ENCODE results near the gene PLLP. TPM values are rescaled to one million over a fixed set of nuclear protein-coding genes. Genes with fewer than 3 reads are reported as not detected.
A peak's percentile ranks its signal among the peaks of the same experiment; 100 is the strongest.

Gene PLLP
- total and polyA plus RNA-seq, 9 of the 15 experiments (the other 6 are each of a cell fraction or from before 2014, with no cell fraction given) = 0.09 to 0.96 (median 0.27) TPM

- Histone ChIP-seq H3K4me1 (replicated peaks in 1 of 2; ENCODE audit: control insufficient read depth in 2 of 2, insufficient read depth in 2 of 2, low read length in 2 of 2) (peaks cover 0 to 9% of the 10 kb centered on the region in 2 experiments; a peak in 2 of 5 replicates), H4K20me1 (replicated peaks; ENCODE audit: control insufficient read depth, insufficient read depth, low read length) (no peaks in the 10 kb centered on the region), H3K4me2 (ENCODE audit: insufficient read depth, low read length) (no peak overlapping the region; the same call in 1 of the 2 replicates), H2AFZ (ENCODE audit: low read depth, low read length) (no peak overlapping the region), H3K27me3 (ENCODE audit: control insufficient read depth in 2 of 2, insufficient read depth in 2 of 2, low read length in 2 of 2) (no peaks in the 10 kb centered on the region), H3K27ac (ENCODE audit: extremely low read depth, low read depth, low read length) (peak overlapping the region; percentile 26; the same call in 1 of the 3 replicates), H3K9me3 (replicated peaks; ENCODE audit: control insufficient read depth, insufficient read depth, low read depth, low read length) (no peaks in the 10 kb centered on the region), H3K36me3 (ENCODE audit: control insufficient read depth, insufficient read depth, low read length) (peaks cover 78% of the 10 kb centered on the region), H3K9me1 (ENCODE audit: control insufficient read depth, insufficient read depth, low read length) (no peaks in the 10 kb centered on the region), H3K4me3 (no peak overlapping the region), H3K9ac (ENCODE audit: insufficient read depth in 1 of 2, low read depth in 2 of 2, low read length in 2 of 2) (no peak overlapping the region), H3K79me2 (ENCODE audit: control insufficient read depth, insufficient read depth, low read length) (no peaks in the 10 kb centered on the region)
- in situ Hi-C loops (cut with MboI) = no loop called here
- BruUV-seq (replicated peaks) = no TSS peak
- DNase-seq (ENCODE audit: extremely low read depth in 1 of 4, low spot score in 3 of 4) (no peak), FAIRE-seq (no peak), ATAC-seq (no peak)
- CTCF ChIA-PET (ENCODE audit: low intra/inter-chr PET ratio) = interaction anchor here (0.6 kb wide), 1 partner anchor 16 kb away, joined by 3 read pairs; no protein-coding TSS in a partner anchor
- POLR2A ChIA-PET = interaction anchor here (0.9 kb wide), 1 partner anchor 14 kb away, joined by 3 read pairs; no protein-coding TSS in a partner anchor
- intact Hi-C loops (cut with micrococcal nuclease) = no loop called here
- 0 out of 2 replicates have a peak, but pooled peaks have one; percentile 4 for TF ChIP-seq TOE1 (IDR thresholded peaks at IDR 0.05; ENCODE audit: borderline replicate concordance)
- TF ChIP-seq TOE1 (CRISPR knock-in tag; IDR thresholded peaks at IDR 0.05; ENCODE audit: borderline replicate concordance, low read depth) = no peak
- 0 out of 2 replicates have a peak, but pooled peaks have one; percentile 39 for TF ChIP-seq FOSL1 (tag; conservative IDR thresholded peaks at IDR 0.05)
- 0 out of 2 replicates have a peak, but pooled peaks have one; percentile 24 for TF ChIP-seq FOXM1 (IDR thresholded peaks at IDR 0.05; ENCODE audit: low read depth)
- no peak for TF ChIP-seq FOXM1 (CRISPR knock-in tag; IDR thresholded peaks at IDR 0.05; ENCODE audit: low read depth)
- TF ChIP-seq TEAD2 (tag; IDR thresholded peaks at IDR 0.05) = no peak
- TF ChIP-seq ZNF76 (CRISPR knock-in tag; IDR thresholded peaks at IDR 0.05; ENCODE audit: borderline replicate concordance) = no peak
- 0 out of 4 replicates have a peak, but pooled peaks of 1 of the 2 experiments have one; percentile 31 for TF ChIP-seq KDM1A (IDR thresholded peaks at IDR 0.05)
- 0 out of 2 replicates have a peak, but pooled peaks have one; percentile 15 for TF ChIP-seq CBFA2T2 (conservative IDR thresholded peaks at IDR 0.05)
- no peak for TF ChIP-seq TAF9B (IDR thresholded peaks at IDR 0.05; ENCODE audit: partially characterized antibody)
- 0 out of 4 replicates have a peak, but pooled peaks of 1 of the 2 experiments have one; percentile 8 for TF ChIP-seq MNT (conservative IDR thresholded peaks at IDR 0.05)
- TF ChIP-seq CBFA2T3 (IDR thresholded peaks at IDR 0.05) = peak; percentile 23; the same call in 1 of the 2 replicates
Observed at GRCh38 chr16:57236022-57236350, 48.5 kb downstream of the PLLP start.

Measured in K562 (cell line).